ENCODE results near the gene TDRD6.

DNA sequence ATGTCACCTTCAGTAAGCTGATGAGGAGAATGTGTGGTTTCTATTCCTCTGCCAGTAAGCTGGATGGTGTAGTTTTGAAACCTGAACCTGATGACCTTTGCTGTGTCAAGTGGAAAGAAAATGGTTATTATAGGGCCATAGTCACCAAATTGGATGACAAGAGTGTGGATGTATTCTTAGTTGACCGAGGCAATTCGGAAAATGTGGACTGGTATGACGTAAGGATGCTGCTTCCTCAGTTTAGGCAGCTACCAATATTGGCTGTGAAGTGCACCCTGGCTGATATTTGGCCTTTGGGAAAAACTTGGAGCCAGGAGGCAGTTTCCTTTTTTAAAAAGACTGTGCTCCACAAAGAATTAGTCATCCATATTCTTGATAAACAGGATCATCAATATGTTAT is 2.0 kb downstream of the TDRD6 start:
- TF ChIP-seq, protein P1, sequence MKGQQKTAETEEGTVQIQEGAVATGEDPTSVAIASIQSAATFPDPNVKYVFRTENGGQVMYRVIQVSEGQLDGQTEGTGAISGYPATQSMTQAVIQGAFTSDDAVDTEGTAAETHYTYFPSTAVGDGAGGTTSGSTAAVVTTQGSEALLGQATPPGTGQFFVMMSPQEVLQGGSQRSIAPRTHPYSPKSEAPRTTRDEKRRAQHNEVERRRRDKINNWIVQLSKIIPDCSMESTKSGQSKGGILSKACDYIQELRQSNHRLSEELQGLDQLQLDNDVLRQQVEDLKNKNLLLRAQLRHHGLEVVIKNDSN (IDR thresholded peaks at IDR 0.05): no peak
- TF ChIP-seq EP300 (IDR thresholded peaks at IDR 0.05; ENCODE audit: borderline replicate concordance) (no peak), NFIC (IDR thresholded peaks at IDR 0.05) (no peak)
- TF ChIP-seq, protein P2, sequence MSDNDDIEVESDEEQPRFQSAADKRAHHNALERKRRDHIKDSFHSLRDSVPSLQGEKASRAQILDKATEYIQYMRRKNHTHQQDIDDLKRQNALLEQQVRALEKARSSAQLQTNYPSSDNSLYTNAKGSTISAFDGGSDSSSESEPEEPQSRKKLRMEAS (IDR thresholded peaks at IDR 0.05): no peak
- TF ChIP-seq, protein P3, sequence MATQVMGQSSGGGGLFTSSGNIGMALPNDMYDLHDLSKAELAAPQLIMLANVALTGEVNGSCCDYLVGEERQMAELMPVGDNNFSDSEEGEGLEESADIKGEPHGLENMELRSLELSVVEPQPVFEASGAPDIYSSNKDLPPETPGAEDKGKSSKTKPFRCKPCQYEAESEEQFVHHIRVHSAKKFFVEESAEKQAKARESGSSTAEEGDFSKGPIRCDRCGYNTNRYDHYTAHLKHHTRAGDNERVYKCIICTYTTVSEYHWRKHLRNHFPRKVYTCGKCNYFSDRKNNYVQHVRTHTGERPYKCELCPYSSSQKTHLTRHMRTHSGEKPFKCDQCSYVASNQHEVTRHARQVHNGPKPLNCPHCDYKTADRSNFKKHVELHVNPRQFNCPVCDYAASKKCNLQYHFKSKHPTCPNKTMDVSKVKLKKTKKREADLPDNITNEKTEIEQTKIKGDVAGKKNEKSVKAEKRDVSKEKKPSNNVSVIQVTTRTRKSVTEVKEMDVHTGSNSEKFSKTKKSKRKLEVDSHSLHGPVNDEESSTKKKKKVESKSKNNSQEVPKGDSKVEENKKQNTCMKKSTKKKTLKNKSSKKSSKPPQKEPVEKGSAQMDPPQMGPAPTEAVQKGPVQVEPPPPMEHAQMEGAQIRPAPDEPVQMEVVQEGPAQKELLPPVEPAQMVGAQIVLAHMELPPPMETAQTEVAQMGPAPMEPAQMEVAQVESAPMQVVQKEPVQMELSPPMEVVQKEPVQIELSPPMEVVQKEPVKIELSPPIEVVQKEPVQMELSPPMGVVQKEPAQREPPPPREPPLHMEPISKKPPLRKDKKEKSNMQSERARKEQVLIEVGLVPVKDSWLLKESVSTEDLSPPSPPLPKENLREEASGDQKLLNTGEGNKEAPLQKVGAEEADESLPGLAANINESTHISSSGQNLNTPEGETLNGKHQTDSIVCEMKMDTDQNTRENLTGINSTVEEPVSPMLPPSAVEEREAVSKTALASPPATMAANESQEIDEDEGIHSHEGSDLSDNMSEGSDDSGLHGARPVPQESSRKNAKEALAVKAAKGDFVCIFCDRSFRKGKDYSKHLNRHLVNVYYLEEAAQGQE (IDR thresholded peaks at IDR 0.05; ENCODE audit: low read depth): no peak

All from Ishikawa (cell line).